Thyroid gland (tissue), 4 donors: ENCODE results near the gene CDH20. TPM values are rescaled to one million over a fixed set of nuclear protein-coding genes. Genes with fewer than 3 reads are reported as not detected.
A peak's percentile ranks its signal among the peaks of the same experiment; 100 is the strongest.

ENCODE experiments used
- DNase-seq, 2 donors: peaks; one replicate each; pipeline ENCODE4 v3.0.0-alpha.2; 2019
- H3K27ac ChIP-seq, 3 donors: fragments of 200-600 bp; sonication (generic); 1 replicate in 2 of 3; 2 replicates in 1 of 3; pipeline ENCODE4 v1.5.1; 2016 to 2019; ENCODE audit warnings: mild to moderate bottlenecking in 1 of 3, moderate library complexity in 1 of 3
- H3K27me3 ChIP-seq: fragments of 200-600 bp; sonication (generic); one replicate; pipeline ENCODE4 v1.5.1; 2019
- H3K36me3 ChIP-seq, 2 donors: fragments of 200-600 bp; sonication (generic); one replicate each; pipeline ENCODE4 v1.5.1; 2016 to 2019
- H3K4me1 ChIP-seq, 2 donors: fragments of 200-600 bp; sonication (generic); one replicate each; pipeline ENCODE4 v1.5.1; 2017 to 2019
- H3K4me3 ChIP-seq, 3 donors: fragments of 200-600 bp; sonication (generic); replicated peaks in 1 of 3; 1 replicate in 2 of 3; 2 replicates in 1 of 3; pipeline ENCODE4 v1.5.1; 2016; ENCODE audit warnings: mild to moderate bottlenecking in 1 of 3
- H3K9me3 ChIP-seq: fragments of 200-600 bp; sonication (generic); one replicate; pipeline ENCODE4 v1.5.1; 2017
- POLR2A ChIP-seq, 2 donors: fragments of 450-650 bp; IDR thresholded peaks; one replicate each; pipeline ENCODE4 v1.6.1; 2017; ENCODE audit warnings: antibody characterized with exemption in 2 of 2, mild to moderate bottlenecking in 2 of 2, moderate library complexity in 1 of 2
- WGBS, 2 donors: methylation state at CpG; one replicate each; pipeline ENCODE4 v1.1.5; 2017; 5-methylcytosine and 5-hydroxymethylcytosine counted together
- intact Hi-C: fragments of 100-400 bp; cut with DNase I; formaldehyde crosslinking; loops from one replicate; pipeline ENCODE4 v1.15.1; 2023
- total RNA-seq, 4 donors: library from RNA; depleted of rRNA; stranded (reverse); fragments of >200 nt; gene quantifications; one replicate each; pipeline ENCODE4 v1.2.3, GENCODE V29; 2016
- TF ChIP-seq, protein P1 (sequence below), 6 experiments: fragments of 200-600 bp in 3 of 6; fragments of 450-650 bp in 3 of 6; sonication (generic) in 3 of 6; IDR thresholded peaks; one replicate each; pipeline ENCODE4 v1.5.1; 2016 to 2019; ENCODE audit warnings: antibody characterized with exemption in 6 of 6, mild to moderate bottlenecking in 2 of 6, inconsistent platforms in 1 of 6, moderate library complexity in 1 of 6

The CDH20 gene
- total RNA-seq, 4 donors from 2014 or later, result 0.39 to 1.2 (median 0.65) TPM

DNA sequence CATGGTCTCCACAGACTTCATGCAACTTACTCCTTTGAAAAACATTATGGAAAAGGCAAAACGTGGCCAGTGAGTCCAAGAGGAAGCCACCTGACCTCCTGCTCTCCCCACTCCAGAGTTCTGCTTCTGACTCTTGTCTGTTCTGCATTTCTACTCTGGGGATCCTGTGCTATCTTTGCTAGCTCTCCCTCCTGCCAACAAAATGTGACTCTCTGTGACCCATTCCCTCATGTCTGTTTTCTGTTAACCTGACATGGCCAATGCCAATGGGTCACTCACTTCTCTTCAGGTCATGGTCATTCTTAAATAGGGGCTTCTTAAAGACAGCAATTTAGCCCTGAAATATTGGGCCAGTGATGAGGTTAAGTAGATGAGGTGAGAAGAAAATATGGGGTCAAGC is 210.3 kb downstream of the CDH20 start:
- intact Hi-C loops, result no loop called here
- WGBS, 2 donors, result 35 to 56% methylated on average over 1 of the region's 1 CpG
- Histone ChIP-seq H3K4me3 (no peak overlapping the region), H3K27me3 (no peaks in the 10 kb centered on the region), H3K36me3 (no peaks in the 10 kb centered on the region), H3K4me1 (no peaks in the 10 kb centered on the region), H3K27ac (no peak overlapping the region), H3K9me3 (no peaks in the 10 kb centered on the region)
- no peak for DNase-seq
- no peak for TF ChIP-seq POLR2A (IDR thresholded peaks at IDR 0.05)
- TF ChIP-seq, protein P1, sequence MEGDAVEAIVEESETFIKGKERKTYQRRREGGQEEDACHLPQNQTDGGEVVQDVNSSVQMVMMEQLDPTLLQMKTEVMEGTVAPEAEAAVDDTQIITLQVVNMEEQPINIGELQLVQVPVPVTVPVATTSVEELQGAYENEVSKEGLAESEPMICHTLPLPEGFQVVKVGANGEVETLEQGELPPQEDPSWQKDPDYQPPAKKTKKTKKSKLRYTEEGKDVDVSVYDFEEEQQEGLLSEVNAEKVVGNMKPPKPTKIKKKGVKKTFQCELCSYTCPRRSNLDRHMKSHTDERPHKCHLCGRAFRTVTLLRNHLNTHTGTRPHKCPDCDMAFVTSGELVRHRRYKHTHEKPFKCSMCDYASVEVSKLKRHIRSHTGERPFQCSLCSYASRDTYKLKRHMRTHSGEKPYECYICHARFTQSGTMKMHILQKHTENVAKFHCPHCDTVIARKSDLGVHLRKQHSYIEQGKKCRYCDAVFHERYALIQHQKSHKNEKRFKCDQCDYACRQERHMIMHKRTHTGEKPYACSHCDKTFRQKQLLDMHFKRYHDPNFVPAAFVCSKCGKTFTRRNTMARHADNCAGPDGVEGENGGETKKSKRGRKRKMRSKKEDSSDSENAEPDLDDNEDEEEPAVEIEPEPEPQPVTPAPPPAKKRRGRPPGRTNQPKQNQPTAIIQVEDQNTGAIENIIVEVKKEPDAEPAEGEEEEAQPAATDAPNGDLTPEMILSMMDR (IDR thresholded peaks at IDR 0.05), result no peak

DNA sequence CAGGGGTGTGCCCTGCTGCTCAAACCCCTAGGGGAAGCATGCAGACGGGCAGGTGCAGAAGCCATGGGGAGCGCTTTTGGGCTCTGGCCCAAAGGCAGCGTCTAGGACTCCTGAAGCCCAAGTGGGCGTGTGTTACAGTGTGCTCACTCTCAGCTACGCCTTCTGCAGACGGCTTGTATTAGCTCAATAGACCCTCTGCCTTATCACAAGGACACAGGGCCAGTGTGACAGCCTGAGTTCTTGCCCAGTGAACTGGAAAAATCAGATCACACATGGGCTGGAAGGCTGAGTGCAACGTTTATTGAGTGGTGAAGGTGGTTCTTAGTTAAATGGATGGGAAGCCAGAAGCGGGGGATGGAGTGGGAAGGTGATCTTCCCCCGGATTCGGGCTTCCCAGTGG is 210.9 kb downstream of the CDH20 start:
- DNase-seq, result peak; percentile 4 to 13
- intact Hi-C loops, result no loop called here
- 52 to 54% methylated on average over 10 of the region's 10 CpGs for WGBS, 2 donors
- H3K36me3 ChIP-seq, result no peaks in the 10 kb centered on the region
- no peaks in the 10 kb centered on the region for H3K9me3 ChIP-seq
- H3K27ac ChIP-seq, result no peak overlapping the region
- TF ChIP-seq POLR2A (IDR thresholded peaks at IDR 0.05), result no peak
- TF ChIP-seq, protein P1 (IDR thresholded peaks at IDR 0.05), result no peak
- H3K4me1 ChIP-seq, result no peaks in the 10 kb centered on the region
- H3K4me3 ChIP-seq, result no peak overlapping the region
- no peaks in the 10 kb centered on the region for H3K27me3 ChIP-seq

- Histone ChIP-seq H3K36me3 (no peaks in the 10 kb centered on the region), H3K27ac (no peak overlapping the region), H3K27me3 (no peaks in the 10 kb centered on the region), H3K9me3 (no peaks in the 10 kb centered on the region), H3K4me3 (no peak overlapping the region), H3K4me1 (no peaks in the 10 kb centered on the region)
- intact Hi-C loops, result no loop called here
- 65 to 66% methylated on average over 9 of the region's 9 CpGs for WGBS, 2 donors
- TF ChIP-seq POLR2A (IDR thresholded peaks at IDR 0.05), result no peak
- TF ChIP-seq, protein P1 (IDR thresholded peaks at IDR 0.05), result no peak
- DNase-seq, result peak in 1 of 2 donors; percentile 32
Observed at GRCh38 chr18:61545281-61546245, 212.3 kb downstream of the CDH20 start.

DNA sequence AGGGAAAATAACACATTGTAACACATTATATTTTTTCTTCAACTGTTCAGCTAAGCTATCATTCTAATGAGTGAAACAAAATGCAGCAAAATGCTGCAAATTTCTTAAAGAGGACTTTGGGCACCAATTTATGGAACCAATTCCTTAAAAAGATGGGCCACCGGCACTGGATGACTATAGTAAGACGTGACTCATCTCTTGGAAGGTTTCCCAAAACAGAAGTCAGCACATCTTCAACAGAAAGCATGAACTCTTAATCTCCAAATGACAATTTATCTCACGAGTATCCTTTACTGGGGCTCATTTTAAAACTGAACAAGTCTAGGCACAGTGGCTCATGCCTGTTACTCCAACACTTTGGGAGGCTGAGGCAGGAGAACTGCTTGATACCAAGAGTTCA is 213.4 kb downstream of the CDH20 start:
- WGBS, 2 donors, result 62 to 71% methylated on average over 3 of the region's 3 CpGs
- H3K27me3 ChIP-seq, result no peaks in the 10 kb centered on the region
- H3K4me3 ChIP-seq, result no peak overlapping the region
- intact Hi-C loops, result no loop called here
- no peak overlapping the region for H3K27ac ChIP-seq
- no peak for DNase-seq
- no peak for TF ChIP-seq POLR2A (IDR thresholded peaks at IDR 0.05)
- TF ChIP-seq, protein P1 (IDR thresholded peaks at IDR 0.05), result no peak
- H3K36me3 ChIP-seq, result no peaks in the 10 kb centered on the region
- no peaks in the 10 kb centered on the region for H3K9me3 ChIP-seq
- no peaks in the 10 kb centered on the region for H3K4me1 ChIP-seq

- Histone ChIP-seq H3K4me3 (no peak overlapping the region), H3K27ac (no peak overlapping the region), H3K36me3 (no peaks in the 10 kb centered on the region), H3K9me3 (no peaks in the 10 kb centered on the region), H3K4me1 (no peaks in the 10 kb centered on the region), H3K27me3 (no peaks in the 10 kb centered on the region)
- no peak for TF ChIP-seq POLR2A (IDR thresholded peaks at IDR 0.05)
- TF ChIP-seq, protein P1 (IDR thresholded peaks at IDR 0.05), result no peak
- whole genome bisulfite sequencing, 2 donors, result 93 to 95% methylated on average over 3 of the region's 3 CpGs
- no peak for DNase-seq
- intact Hi-C loops, result no loop called here
Observed at GRCh38 chr18:61549416-61549815, 216.2 kb downstream of the CDH20 start.
